K562 (cell line): ENCODE data around the gene FAM117B. TPM values are rescaled to one million over a fixed set of nuclear protein-coding genes. Genes with fewer than 3 reads are reported as not detected.

ENCODE experiments used
- BRD4 ChIP-seq: fragments of 200-600 bp; sonication (generic); IDR thresholded peaks from 2 replicates; pipeline ENCODE4 v1.6.1; 2017; ENCODE audit warnings: inconsistent platforms
- CXXC5 ChIP-seq: fragments of 250-450 bp; sonication (Bioruptor Pico); IDR thresholded peaks from 2 replicates; pipeline ENCODE4 v1.8.0; 2022; ENCODE audit warnings: inconsistent platforms, mild to moderate bottlenecking, moderate library complexity
- EP400 ChIP-seq: fragments of 450-650 bp; IDR thresholded peaks from 2 replicates; pipeline ENCODE4 v1.6.1; 2017; ENCODE audit warnings: antibody characterized with exemption, mild to moderate bottlenecking, moderate library complexity
- HCFC1 ChIP-seq: IDR thresholded peaks from 2 replicates; pipeline ENCODE4 v1.6.1; 2012; ENCODE audit warnings: low read depth, low read length, improper control_type of control experiment
- NCOA6 ChIP-seq: fragments of 450-650 bp; IDR thresholded peaks from 2 replicates; pipeline ENCODE4 v1.6.1; 2017; ENCODE audit warnings: mild to moderate bottlenecking
- POLR2AphosphoS2 ChIP-seq: IDR thresholded peaks from 2 replicates; pipeline ENCODE4 v1.6.1; 2012; ENCODE audit warnings: low read length, improper control_type of control experiment
- PTRF ChIP-seq: fragments of 450-650 bp; IDR thresholded peaks from 2 replicates; pipeline ENCODE4 v1.6.1; 2016; ENCODE audit warnings: mild to moderate bottlenecking, missing genetic modification characterization, missing compliant biosample characterization
- SIRT6 ChIP-seq: IDR thresholded peaks from one replicate; pipeline ENCODE4 v1.6.1; 2012; ENCODE audit warnings: low read depth, mild to moderate bottlenecking, control low read depth, inconsistent platforms, low read length, moderate library complexity
- ZNF764 ChIP-seq: fragments of 250-450 bp; sonication (Bioruptor Pico); IDR thresholded peaks from 2 replicates; pipeline ENCODE4 v1.4.0; 2020; ENCODE audit warnings: low read depth, mild to moderate bottlenecking, moderate library complexity
- polyA plus RNA-seq, 8 experiments: library from polyadenylated mRNA; depleted of rRNA in 4 of 8; stranded (reverse) in 5 of 8; unstranded in 3 of 8; fragments of >200 nt; fragmentation: Nextera tagmentation in 2 of 8; fragmentation: Illumina TruSeq in 1 of 8; extraction: Ambion mirVana in 2 of 8; extraction: Trizol in 1 of 8; gene quantifications; 2 replicates each; pipeline versions ENCODE4 v1.2.1 to v1.2.3, GENCODE V29; 2011 to 2014; ENCODE audit warnings: inconsistent platforms in 1 of 8, missing spikeins in 1 of 8
- total RNA-seq, 7 experiments: library from RNA; depleted of rRNA in 6 of 7; stranded (reverse); fragments of >200 nt in 6 of 7; fragmentation: Illumina TruSeq in 2 of 7; extraction: Trizol in 2 of 7; gene quantifications; 2 replicates each; pipeline versions ENCODE4 v1.2.1 to v1.2.3, GENCODE V29; 2011 to 2021; ENCODE audit warnings: low replicate concordance in 1 of 7
- TF ChIP-seq, protein P1 (sequence below): sonication (generic); formaldehyde crosslinking; IDR thresholded peaks from 2 replicates; pipeline ENCODE4 v1.8.0; 2022; ENCODE audit warnings: mild to moderate bottlenecking, missing genetic modification reagents, borderline replicate concordance
- TF ChIP-seq, protein P2 (sequence below): sonication (generic); formaldehyde crosslinking; IDR thresholded peaks from 2 replicates; pipeline ENCODE4 v1.8.0; 2022; ENCODE audit warnings: missing genetic modification reagents, mild to moderate bottlenecking, borderline replicate concordance
- TF ChIP-seq, protein P3 (sequence below), 2 experiments: IDR thresholded peaks; 2 replicates each; pipeline ENCODE4 v1.6.1; 2011; ENCODE audit warnings: borderline replicate concordance in 1 of 2, control low read depth in 1 of 2, low read depth in 1 of 2, low read length in 1 of 2, mild to moderate bottlenecking in 1 of 2, mixed read lengths in 1 of 2, moderate library complexity in 1 of 2; ENCODE audit not compliant: insufficient read depth in 1 of 2, insufficient read length in 1 of 2, poor library complexity in 1 of 2, severe bottlenecking in 1 of 2; ENCODE audit errors: extremely low read depth in 1 of 2

Gene FAM117B
- total and polyA plus RNA-seq, 9 of the 15 experiments (the other 6 are each of a cell fraction or from before 2014, with no cell fraction given): 1.6 to 5.2 (median 2.6) TPM

DNA sequence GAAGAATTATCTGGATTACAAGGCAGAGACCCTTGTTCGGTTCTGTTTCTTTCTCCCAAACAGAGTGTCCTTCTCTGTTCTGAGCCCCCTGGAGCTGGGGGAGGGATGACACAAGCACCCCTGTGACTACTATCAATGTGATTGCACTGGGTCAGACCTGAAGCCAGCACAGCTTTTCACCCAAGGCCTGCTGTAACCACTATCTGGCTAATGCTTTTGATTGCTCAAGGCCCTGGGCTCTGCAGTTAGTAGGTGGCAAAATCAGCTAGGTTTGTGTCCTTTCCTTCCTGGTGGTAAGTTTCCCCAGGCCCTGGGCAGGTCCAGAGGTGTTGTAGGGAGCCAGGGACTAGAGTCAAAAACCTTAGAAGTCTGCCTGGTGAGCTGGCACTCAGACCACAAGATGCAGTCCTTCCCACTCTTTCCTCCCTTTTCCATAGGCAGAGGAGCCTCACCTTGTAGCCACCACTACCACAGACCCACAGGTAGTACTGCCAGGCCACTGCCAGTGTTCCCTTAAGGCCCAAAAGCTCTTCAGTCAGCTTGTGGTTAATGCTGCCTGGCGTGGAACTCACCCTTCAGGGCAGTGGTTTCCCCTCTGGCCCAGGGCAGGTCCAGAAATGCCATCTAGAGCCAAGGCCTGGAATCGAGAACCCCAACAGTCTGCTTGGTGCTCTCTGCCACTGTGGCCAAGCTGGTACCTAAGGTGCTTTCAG is 83.0 kb downstream of the FAM117B start (continued):
- no peak for TF ChIP-seq BRD4
- TF ChIP-seq ZNF764 (CRISPR knock-in tag): no peak
- TF ChIP-seq SIRT6: no peak
- no peak for TF ChIP-seq POLR2AphosphoS2
- TF ChIP-seq, protein P1, sequence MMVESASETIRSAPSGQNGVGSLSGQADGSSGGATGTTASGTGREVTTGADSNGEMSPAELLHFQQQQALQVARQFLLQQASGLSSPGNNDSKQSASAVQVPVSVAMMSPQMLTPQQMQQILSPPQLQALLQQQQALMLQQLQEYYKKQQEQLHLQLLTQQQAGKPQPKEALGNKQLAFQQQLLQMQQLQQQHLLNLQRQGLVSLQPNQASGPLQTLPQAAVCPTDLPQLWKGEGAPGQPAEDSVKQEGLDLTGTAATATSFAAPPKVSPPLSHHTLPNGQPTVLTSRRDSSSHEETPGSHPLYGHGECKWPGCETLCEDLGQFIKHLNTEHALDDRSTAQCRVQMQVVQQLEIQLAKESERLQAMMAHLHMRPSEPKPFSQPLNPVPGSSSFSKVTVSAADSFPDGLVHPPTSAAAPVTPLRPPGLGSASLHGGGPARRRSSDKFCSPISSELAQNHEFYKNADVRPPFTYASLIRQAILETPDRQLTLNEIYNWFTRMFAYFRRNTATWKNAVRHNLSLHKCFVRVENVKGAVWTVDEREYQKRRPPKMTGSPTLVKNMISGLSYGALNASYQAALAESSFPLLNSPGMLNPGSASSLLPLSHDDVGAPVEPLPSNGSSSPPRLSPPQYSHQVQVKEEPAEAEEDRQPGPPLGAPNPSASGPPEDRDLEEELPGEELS (CRISPR knock-in tag): no peak
- TF ChIP-seq HCFC1: no peak
- no peak for TF ChIP-seq PTRF
- no peak for TF ChIP-seq EP400
- TF ChIP-seq, protein P2, sequence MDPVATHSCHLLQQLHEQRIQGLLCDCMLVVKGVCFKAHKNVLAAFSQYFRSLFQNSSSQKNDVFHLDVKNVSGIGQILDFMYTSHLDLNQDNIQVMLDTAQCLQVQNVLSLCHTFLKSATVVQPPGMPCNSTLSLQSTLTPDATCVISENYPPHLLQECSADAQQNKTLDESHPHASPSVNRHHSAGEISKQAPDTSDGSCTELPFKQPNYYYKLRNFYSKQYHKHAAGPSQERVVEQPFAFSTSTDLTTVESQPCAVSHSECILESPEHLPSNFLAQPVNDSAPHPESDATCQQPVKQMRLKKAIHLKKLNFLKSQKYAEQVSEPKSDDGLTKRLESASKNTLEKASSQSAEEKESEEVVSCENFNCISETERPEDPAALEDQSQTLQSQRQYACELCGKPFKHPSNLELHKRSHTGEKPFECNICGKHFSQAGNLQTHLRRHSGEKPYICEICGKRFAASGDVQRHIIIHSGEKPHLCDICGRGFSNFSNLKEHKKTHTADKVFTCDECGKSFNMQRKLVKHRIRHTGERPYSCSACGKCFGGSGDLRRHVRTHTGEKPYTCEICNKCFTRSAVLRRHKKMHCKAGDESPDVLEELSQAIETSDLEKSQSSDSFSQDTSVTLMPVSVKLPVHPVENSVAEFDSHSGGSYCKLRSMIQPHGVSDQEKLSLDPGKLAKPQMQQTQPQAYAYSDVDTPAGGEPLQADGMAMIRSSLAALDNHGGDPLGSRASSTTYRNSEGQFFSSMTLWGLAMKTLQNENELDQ (CRISPR knock-in tag): no peak
- TF ChIP-seq CXXC5: no peak
- TF ChIP-seq, protein P3, sequence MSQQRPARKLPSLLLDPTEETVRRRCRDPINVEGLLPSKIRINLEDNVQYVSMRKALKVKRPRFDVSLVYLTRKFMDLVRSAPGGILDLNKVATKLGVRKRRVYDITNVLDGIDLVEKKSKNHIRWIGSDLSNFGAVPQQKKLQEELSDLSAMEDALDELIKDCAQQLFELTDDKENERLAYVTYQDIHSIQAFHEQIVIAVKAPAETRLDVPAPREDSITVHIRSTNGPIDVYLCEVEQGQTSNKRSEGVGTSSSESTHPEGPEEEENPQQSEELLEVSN (IDR thresholded peaks at IDR 0.05; ENCODE audit: borderline replicate concordance in 1 of 2, extremely low read depth in 1 of 2, insufficient read depth in 1 of 2, insufficient read length in 1 of 2, low read depth in 1 of 2, low read length in 1 of 2, poor library complexity in 1 of 2, severe bottlenecking in 1 of 2): no peak
- TF ChIP-seq NCOA6: no peak
- TF ChIP-seq, all 486 proteins: peak for 0
